Neural cell (in vitro differentiated cells): ENCODE results near the gene TM7SF2. TPM values are rescaled to one million over a fixed set of nuclear protein-coding genes. Genes with fewer than 3 reads are reported as not detected.

Experiments used
- H2AFZ ChIP-seq: fragments of 200-600, 300-800 bp; sonication (generic), shearing (Covaris generic); 2 replicates; pipeline ENCODE4 v1.6.0; 2014; ENCODE audit warnings: low read depth, mild to moderate bottlenecking, antibody characterized with exemption, low read length, moderate library complexity
- H3F3A ChIP-seq: fragments of 200-600 bp; shearing (Covaris generic); 2 replicates; pipeline ENCODE4 v1.6.1; 2016; ENCODE audit warnings: mild to moderate bottlenecking, moderate library complexity, mixed read lengths, antibody characterized with exemption, low read length; ENCODE audit not compliant: insufficient read depth, poor library complexity, severe bottlenecking
- H3K27ac ChIP-seq: fragments of 200-600, 300-800 bp; sonication (generic), shearing (Covaris generic); 2 replicates; pipeline ENCODE4 v1.5.1; 2014; ENCODE audit warnings: mild to moderate bottlenecking, low read length, moderate library complexity
- H3K27me3 ChIP-seq: fragments of 300-800, 200-600 bp; sonication (generic), shearing (Covaris generic); 2 replicates; pipeline ENCODE4 v1.6.0; 2014; ENCODE audit warnings: mild to moderate bottlenecking, low read depth, low read length, moderate library complexity; ENCODE audit not compliant: insufficient read depth
- H3K36me3 ChIP-seq: fragments of 300-800, 200-600 bp; sonication (generic), shearing (Covaris generic); 2 replicates; pipeline ENCODE4 v1.5.1; 2014; ENCODE audit warnings: mild to moderate bottlenecking, antibody characterized with exemption, low read length, moderate library complexity; ENCODE audit not compliant: insufficient read depth
- H3K4me2 ChIP-seq: fragments of 300-800, 200-600 bp; sonication (generic), shearing (Covaris generic); 2 replicates; pipeline ENCODE4 v1.6.0; 2014; ENCODE audit warnings: mild to moderate bottlenecking, low read length
- H3K4me3 ChIP-seq: fragments of 300-800, 200-600 bp; sonication (generic), shearing (Covaris generic); 2 replicates; pipeline ENCODE4 v1.5.1; 2014; ENCODE audit warnings: mild to moderate bottlenecking, low read length, moderate library complexity
- H3K79me2 ChIP-seq: fragments of 200-600 bp; shearing (Covaris generic); replicated peaks from 2 replicates; pipeline ENCODE4 v1.6.0; 2014; ENCODE audit warnings: mild to moderate bottlenecking, low read length, moderate library complexity; ENCODE audit not compliant: insufficient read depth
- H3K9ac ChIP-seq: fragments of 300-800, 200-600 bp; sonication (generic), shearing (Covaris generic); 2 replicates; pipeline ENCODE4 v1.6.1; 2016; ENCODE audit warnings: mild to moderate bottlenecking, low read length, mixed read lengths
- H3K9me2 ChIP-seq: fragments of 200-600 bp; shearing (Covaris generic); 2 replicates; pipeline ENCODE4 v1.6.1; 2016; ENCODE audit warnings: mild to moderate bottlenecking, low read length, mixed read lengths; ENCODE audit not compliant: insufficient read depth
- H3K9me3 ChIP-seq: fragments of 200-600, 300-800 bp; sonication (generic), shearing (Covaris generic); 2 replicates; pipeline ENCODE4 v1.6.1; 2016; ENCODE audit warnings: mild to moderate bottlenecking, mixed run types, low read length, moderate library complexity, mixed read lengths
- H4K20me1 ChIP-seq: fragments of 200-600 bp; shearing (Covaris generic); 2 replicates; pipeline ENCODE4 v1.6.1; 2016; ENCODE audit warnings: mild to moderate bottlenecking, mixed run types; ENCODE audit not compliant: insufficient read depth
- EP300 ChIP-seq: fragments of 450-650 bp; conservative IDR thresholded peaks from 2 replicates; pipeline ENCODE4 v1.6.1; 2014; ENCODE audit warnings: antibody characterized with exemption, mild to moderate bottlenecking, moderate library complexity; ENCODE audit not compliant: poor library complexity, severe bottlenecking
- EZH2 ChIP-seq: fragments of 200-600, 300-800 bp; shearing (Covaris generic), sonication (generic); IDR thresholded peaks from 2 replicates; pipeline ENCODE4 v1.6.1; 2014; ENCODE audit warnings: antibody characterized with exemption, low read length, borderline replicate concordance, mild to moderate bottlenecking; ENCODE audit not compliant: insufficient read depth, poor library complexity, severe bottlenecking
- MXI1 ChIP-seq: fragments of 450-650 bp; conservative IDR thresholded peaks from 2 replicates; pipeline ENCODE4 v1.6.1; 2014; ENCODE audit warnings: antibody characterized with exemption, mild to moderate bottlenecking; ENCODE audit not compliant: poor library complexity, severe bottlenecking
- POLR2AphosphoS5 ChIP-seq: IDR thresholded peaks from 2 replicates; pipeline ENCODE4 v1.6.1; 2012
- RAD21 ChIP-seq: fragments of 450-650 bp; conservative IDR thresholded peaks from 2 replicates; pipeline ENCODE4 v1.6.1; 2014; ENCODE audit warnings: antibody characterized with exemption, mild to moderate bottlenecking, moderate library complexity
- REST ChIP-seq: IDR thresholded peaks from 2 replicates; pipeline ENCODE4 v1.6.1; 2012; ENCODE audit warnings: borderline replicate concordance
- SMC3 ChIP-seq: fragments of 450-650 bp; conservative IDR thresholded peaks from 2 replicates; pipeline ENCODE4 v1.6.1; 2014; ENCODE audit warnings: antibody characterized with exemption, mild to moderate bottlenecking, moderate library complexity; ENCODE audit not compliant: poor library complexity
- TAF1 ChIP-seq: IDR thresholded peaks from 2 replicates; pipeline ENCODE4 v1.6.1; 2012; ENCODE audit warnings: low read depth
- polyA plus RNA-seq: library from polyadenylated mRNA; depleted of rRNA; stranded (reverse); fragments of >200 nt; gene quantifications from 2 replicates; pipeline ENCODE4 v1.2.3, GENCODE V29; 2014
- TF ChIP-seq, protein P1 (sequence below): fragments of 450-650 bp; IDR thresholded peaks from 2 replicates; pipeline ENCODE4 v1.5.1; 2014; ENCODE audit warnings: antibody characterized with exemption, mild to moderate bottlenecking, moderate library complexity; ENCODE audit not compliant: poor library complexity, severe bottlenecking

The TM7SF2 gene
- polyA plus RNA-seq, 1 donor from 2014 or later: 78.4 TPM

- Histone ChIP-seq H3K9me2 (no peaks in the 10 kb centered on the region), H2AFZ (no peak overlapping the region), H3K79me2 (peaks cover 3% of the 10 kb centered on the region), H3K36me3 (no peaks in the 10 kb centered on the region), H3K9ac (no peak overlapping the region), H3K27me3 (no peaks in the 10 kb centered on the region), H3F3A (no peaks in the 10 kb centered on the region), H3K4me2 (no peak overlapping the region), H3K4me3 (no peak overlapping the region), H4K20me1 (no peaks in the 10 kb centered on the region), H3K9me3 (no peaks in the 10 kb centered on the region), H3K27ac (no peak overlapping the region)
- no peak for TF ChIP-seq POLR2AphosphoS5
- TF ChIP-seq EZH2: no peak
- no peak for TF ChIP-seq SMC3
- TF ChIP-seq EP300: no peak
Measured at GRCh38 chr11:65107751-65108468, 3.8 kb upstream of the TM7SF2 start.

DNA sequence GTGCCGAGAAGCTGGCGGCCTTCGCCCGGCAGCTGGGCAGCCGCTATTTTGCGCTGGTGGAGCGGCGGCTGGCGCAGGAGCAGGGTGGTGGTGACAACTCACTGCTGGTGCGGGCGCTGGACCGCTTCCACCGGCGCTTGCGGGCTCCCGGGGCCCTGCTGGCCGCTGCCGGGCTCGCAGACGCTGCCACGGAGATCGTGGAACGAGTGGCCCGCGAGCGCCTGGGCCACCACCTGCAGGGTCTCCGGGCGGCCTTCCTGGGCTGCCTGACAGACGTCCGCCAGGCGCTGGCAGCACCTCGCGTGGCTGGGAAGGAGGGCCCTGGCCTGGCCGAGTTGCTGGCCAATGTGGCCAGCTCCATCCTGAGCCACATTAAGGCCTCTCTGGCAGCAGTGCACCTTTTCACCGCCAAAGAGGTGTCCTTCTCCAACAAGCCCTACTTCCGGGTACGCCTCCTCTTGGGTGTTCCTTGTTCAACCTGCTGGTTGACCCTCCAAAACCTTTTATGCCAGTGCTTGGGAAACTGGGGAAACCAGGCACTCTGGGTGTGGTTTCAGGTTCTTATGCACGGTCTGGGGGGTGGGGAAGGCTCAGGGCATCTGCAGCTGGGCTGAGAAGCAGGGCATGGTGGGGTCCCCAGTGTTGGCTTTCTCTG is 3.1 kb upstream of the TM7SF2 start:
- Histone ChIP-seq H3K27ac (no peak overlapping the region), H4K20me1 (no peaks in the 10 kb centered on the region), H3K4me2 (no peak overlapping the region), H3F3A (no peaks in the 10 kb centered on the region), H3K4me3 (no peak overlapping the region), H3K27me3 (no peaks in the 10 kb centered on the region), H3K79me2 (peaks cover 10% of the 10 kb centered on the region), H3K9ac (no peak overlapping the region), H3K36me3 (no peaks in the 10 kb centered on the region), H3K9me2 (no peaks in the 10 kb centered on the region), H2AFZ (no peak overlapping the region), H3K9me3 (no peaks in the 10 kb centered on the region)
- TF ChIP-seq POLR2AphosphoS5 (no peak), TAF1 (no peak), RAD21 (no peak), SMC3 (no peak), REST (no peak), EP300 (no peak), EZH2 (no peak), MXI1 (no peak)
- TF ChIP-seq, protein P1, sequence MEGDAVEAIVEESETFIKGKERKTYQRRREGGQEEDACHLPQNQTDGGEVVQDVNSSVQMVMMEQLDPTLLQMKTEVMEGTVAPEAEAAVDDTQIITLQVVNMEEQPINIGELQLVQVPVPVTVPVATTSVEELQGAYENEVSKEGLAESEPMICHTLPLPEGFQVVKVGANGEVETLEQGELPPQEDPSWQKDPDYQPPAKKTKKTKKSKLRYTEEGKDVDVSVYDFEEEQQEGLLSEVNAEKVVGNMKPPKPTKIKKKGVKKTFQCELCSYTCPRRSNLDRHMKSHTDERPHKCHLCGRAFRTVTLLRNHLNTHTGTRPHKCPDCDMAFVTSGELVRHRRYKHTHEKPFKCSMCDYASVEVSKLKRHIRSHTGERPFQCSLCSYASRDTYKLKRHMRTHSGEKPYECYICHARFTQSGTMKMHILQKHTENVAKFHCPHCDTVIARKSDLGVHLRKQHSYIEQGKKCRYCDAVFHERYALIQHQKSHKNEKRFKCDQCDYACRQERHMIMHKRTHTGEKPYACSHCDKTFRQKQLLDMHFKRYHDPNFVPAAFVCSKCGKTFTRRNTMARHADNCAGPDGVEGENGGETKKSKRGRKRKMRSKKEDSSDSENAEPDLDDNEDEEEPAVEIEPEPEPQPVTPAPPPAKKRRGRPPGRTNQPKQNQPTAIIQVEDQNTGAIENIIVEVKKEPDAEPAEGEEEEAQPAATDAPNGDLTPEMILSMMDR: no peak
